Nephron progenitor cell (in vitro differentiated cells): ENCODE data around the gene ADGRD2.

ENCODE experiments used
- DNase-seq: peaks from one replicate; pipeline ENCODE4 v3.0.0; 2021
- H3K27ac Mint-ChIP-seq: 2 replicates; pipeline ENCODE4 v1.8.0; 2021; ENCODE audit warnings: mild to moderate bottlenecking, moderate library complexity, mixed read lengths
- H3K27me3 Mint-ChIP-seq: 2 replicates; pipeline ENCODE4 v1.8.0; 2021; ENCODE audit warnings: mild to moderate bottlenecking, low read depth, mixed read lengths; ENCODE audit not compliant: poor library complexity
- H3K36me3 Mint-ChIP-seq: 2 replicates; pipeline ENCODE4 v1.8.0; 2021; ENCODE audit warnings: low read depth, mixed read lengths
- H3K4me1 Mint-ChIP-seq: 2 replicates; pipeline ENCODE4 v1.8.0; 2021; ENCODE audit warnings: mixed read lengths
- H3K4me3 Mint-ChIP-seq: 2 replicates; pipeline ENCODE4 v1.8.0; 2021; ENCODE audit warnings: mild to moderate bottlenecking, moderate library complexity, mixed read lengths
- H3K9me3 Mint-ChIP-seq: 2 replicates; pipeline ENCODE4 v1.8.0; 2021; ENCODE audit warnings: mild to moderate bottlenecking, moderate library complexity, mixed read lengths
- CTCF ChIP-seq: fragments of 200-600 bp; sonication (generic); IDR thresholded peaks from 2 replicates; pipeline ENCODE4 v1.5.0; 2021; ENCODE audit warnings: antibody characterized with exemption

ADGRD2 gene

DNA sequence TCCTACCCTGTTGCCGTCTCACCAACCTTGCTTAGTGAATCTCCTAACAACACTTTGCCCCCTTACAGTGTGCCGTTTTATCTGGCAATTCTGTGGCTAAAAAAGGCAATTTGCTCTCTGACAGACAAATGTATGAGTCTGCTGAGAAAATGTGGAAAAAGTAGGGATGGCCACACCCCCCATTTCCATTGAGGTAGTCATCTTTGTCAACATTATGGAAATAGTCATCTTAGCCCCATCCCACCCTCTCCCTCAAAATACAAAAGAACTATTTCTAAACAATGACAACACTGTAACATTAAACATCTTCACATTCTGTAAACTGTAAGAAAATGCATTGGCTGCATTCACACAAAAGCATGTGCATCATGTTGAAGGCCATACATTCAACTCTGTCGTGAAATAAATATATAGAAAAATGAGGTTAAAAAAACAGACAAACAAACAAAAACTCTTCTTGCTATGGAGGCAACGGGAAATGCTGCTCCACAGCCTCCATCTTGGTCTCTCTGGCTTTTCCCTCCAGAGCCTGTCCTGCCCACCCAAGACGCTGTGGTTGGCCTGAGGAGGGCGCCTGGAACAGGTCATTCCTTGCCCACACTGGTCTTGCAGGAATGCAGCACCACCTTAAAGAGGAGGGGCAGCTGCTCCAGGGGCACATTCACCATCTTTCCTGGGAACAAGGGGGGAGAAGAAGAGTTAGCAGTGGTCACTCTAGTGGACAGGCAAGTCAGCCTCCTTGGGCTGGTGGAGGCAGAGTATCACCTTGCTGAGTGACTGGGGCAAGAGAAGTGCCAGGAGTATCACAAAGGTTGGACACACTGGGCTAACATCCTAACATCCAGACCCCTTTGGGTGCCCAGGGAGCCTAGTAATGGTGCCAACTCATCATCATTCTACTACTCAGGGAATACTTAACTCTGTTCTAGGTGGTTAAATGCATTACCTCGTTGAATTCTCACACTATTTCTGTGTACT is 72.2 kb downstream of the ADGRD2 start:
- Mint-ChIP-seq H3K27me3 (no peaks in the 10 kb centered on the region), H3K27ac (no peak overlapping the region), H3K4me3 (no peak overlapping the region), H3K4me1 (no peaks in the 10 kb centered on the region), H3K36me3 (peaks cover 75% of the 10 kb centered on the region), H3K9me3 (no peaks in the 10 kb centered on the region)
- no peak for TF ChIP-seq CTCF
- DNase-seq, result no peak

GRCh38 chr9:124526174-124526573 is 75.9 kb downstream of the ADGRD2 start:
- H3K27ac Mint-ChIP-seq, result no peak overlapping the region
- TF ChIP-seq CTCF, result no peak
- H3K27me3 Mint-ChIP-seq, result no peaks in the 10 kb centered on the region
- no peak for DNase-seq
- no peaks in the 10 kb centered on the region for H3K9me3 Mint-ChIP-seq
- H3K4me3 Mint-ChIP-seq, result no peak overlapping the region
- H3K36me3 Mint-ChIP-seq, result peaks cover 57% of the 10 kb centered on the region
- peaks cover 15% of the 10 kb centered on the region for H3K4me1 Mint-ChIP-seq

GRCh38 chr9:124527781-124528180 is 77.5 kb downstream of the ADGRD2 start:
- Mint-ChIP-seq H3K27ac (no peak overlapping the region), H3K9me3 (no peaks in the 10 kb centered on the region), H3K4me3 (no peak overlapping the region), H3K27me3 (no peaks in the 10 kb centered on the region), H3K4me1 (peaks cover 23% of the 10 kb centered on the region), H3K36me3 (peaks cover 51% of the 10 kb centered on the region)
- DNase-seq, result no peak
- no peak for TF ChIP-seq CTCF
